GM21786 (cell line): ENCODE data around the gene RPP14.
"Not testable (repeated sequence)": the region's sequence is repeated elsewhere in the genome, so short reads cannot be mapped to it uniquely, and the experiment has no call there.

ENCODE experiments used
- ATAC-seq: cut with Tn5 transposase; IDR thresholded peaks from one replicate; pipeline ENCODE4 v1.9.1; 2021; ENCODE audit not compliant: unreplicated experiment

RPP14 gene

DNA sequence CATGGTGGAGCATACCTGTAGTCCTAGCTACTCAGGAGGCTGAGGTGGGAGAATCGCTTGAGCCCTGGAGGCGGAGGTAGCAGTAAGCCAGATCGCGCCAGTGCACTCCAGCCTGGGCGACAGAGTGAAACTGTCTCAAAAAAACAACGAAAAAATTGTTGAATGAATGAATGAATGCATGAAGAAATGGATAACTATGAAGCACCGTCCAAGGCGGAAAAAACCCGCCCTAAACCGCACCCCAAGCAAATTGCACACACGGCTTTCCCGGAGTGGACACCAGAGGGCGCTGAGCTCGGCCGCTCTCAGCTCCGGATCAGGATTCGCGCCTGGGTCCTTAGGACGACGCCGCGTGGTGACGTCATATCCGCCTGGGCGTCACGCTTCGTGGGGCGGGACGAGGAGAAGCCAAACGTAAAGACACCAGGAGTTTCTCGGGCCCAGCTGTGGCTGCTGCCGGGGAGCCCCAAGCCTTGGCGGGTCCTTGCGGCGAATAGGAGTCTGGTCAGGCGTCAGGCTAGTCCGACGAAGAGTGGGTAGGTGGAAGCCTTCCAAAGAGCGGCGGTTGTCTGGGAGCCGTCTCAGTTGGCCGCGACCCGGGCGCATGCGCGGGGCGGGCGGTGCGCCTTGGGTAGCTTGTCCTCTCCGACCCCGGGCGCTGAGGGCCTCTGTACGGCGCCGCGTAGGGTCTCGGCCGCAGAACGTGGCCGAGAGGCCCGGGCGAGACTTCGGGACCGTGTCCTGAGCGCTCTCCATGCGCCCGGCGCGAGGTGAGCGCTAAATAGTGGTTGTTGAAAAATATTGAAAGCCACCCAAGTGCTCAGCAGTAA lies at the start of gene RPP14, which contains the start of gene HTD2:
Gene RPP14, plus strand, starts transcription at position 364 of the 830 bp plus-strand sequence. CDS start 4,085 bp downstream, outside the sequence.
Gene HTD2, plus strand, starts transcription at position 639 of the 830 bp plus-strand sequence. CDS start 11,094 bp downstream, outside the sequence.
- ATAC-seq: peak; percentile 86

DNA sequence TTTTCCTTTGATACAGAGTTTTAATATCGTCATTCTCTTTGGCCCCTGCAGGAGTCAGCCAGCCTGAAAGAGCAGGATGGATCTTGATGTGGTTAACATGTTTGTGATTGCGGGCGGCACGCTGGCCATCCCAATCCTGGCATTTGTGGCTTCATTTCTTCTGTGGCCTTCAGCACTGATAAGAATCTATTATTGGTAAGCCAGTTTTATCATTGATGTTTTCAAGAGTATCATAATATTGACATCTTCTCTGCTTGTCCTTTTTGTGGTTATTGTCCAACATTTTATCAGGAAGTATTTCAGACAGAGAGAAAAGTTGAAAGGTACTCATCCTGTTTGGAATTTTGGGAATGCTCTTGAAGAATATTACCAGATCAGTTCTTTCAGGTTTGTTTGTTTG lies 49.5 kb upstream of the RPP14 start:
- no peak for ATAC-seq

DNA sequence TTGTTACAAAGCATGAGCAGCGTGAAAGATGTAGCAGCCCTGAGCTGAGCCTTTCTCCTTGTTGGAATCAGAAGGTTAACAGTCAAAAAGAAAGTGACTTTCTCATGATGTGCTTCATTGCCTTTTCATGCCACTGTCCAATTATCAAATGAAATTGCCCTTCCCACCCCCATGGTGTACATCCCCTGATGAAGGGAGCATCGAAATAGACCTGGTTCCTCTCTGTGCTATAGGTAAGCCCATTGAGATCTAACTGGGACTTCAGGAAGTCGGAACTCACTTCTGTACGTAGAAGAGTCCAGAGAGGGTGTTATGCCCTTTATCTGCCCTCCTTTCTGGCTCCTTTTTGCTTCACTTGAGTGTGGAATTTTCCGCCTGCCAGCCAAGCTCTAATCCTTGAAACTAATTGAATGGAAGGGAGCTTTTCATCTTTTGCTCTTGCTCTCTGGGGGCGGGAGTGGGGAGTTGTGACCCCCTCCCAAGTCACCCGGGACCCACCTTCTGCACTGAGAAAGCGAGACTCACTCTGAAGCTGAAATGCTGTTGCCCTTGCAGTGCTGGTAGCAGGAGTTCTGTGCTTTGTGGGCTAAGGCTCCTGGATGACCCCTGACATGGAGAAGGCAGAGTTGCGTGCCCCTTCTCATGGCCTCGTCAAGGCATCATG lies 47.5 kb upstream of the RPP14 start:
- ATAC-seq: no peak

- ATAC-seq: no peak
Measured at GRCh38 chr3:58260261-58260731, 45.7 kb upstream of the RPP14 start.

DNA sequence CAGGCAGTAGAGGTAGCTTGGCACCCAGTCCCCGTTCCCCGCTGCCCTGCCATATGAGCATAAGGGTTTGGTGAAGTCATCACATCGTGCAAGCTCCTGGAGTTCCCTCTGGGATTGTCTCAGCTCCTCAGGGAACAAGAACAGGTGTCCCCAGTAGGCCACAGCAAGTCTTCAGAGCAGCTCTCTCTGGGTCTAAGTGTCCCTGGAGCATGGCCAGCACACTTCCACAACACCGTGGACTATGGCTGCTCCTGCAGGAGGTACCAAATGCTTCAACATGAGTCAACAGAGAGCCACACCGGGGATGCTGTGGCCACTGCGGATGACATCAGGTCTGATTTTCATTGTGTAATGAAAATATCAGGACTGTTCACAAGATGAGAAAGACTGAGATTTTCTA lies 45.3 kb upstream of the RPP14 start:
- ATAC-seq: no peak

GRCh38 chr3:58261954-58262666 lies 43.9 kb upstream of the RPP14 start:
- ATAC-seq: peak; percentile 85

DNA sequence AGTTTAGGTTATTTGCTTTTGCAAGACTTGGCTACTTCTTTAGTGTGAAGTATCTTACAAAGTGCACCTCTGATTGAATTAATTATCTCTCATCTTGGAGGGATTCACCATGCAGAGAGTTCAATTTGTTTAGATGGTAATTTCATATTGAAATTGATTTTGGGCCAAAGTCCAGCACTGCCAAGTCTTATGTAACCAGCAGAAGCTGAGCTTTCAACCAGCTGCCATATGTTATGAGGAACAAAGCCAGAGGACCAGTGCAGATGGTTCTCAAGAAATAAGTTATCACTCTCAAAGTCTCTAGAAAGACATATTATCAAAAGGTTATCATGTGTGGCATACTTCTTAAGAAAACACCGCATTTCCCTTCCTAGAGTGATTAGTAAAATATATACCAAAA lies 39.5 kb upstream of the RPP14 start:
- no peak for ATAC-seq

DNA sequence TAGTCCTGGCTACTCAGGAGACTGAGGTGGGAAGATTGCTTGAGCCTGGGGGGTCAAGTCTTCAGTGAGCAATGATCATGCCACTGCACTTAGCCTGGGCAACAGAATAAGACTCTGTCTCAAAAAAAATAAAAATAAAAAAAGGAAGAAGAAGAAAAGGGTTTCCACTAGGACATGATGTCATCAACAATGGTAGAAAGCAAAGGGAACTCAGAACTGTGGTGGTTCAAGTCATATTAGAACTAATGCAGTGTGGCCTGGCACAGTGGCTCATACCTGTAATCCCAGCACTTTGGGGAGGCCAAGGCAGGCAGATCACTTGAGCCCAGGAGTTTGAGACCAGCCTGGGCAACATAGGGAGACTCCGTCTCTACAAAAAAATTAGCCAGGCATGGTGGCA lies 38.5 kb upstream of the RPP14 start:
- ATAC-seq: not testable (repeated sequence)

GRCh38 chr3:58269356-58269755 lies 36.7 kb upstream of the RPP14 start:
- no peak for ATAC-seq

- no peak for ATAC-seq
Measured at GRCh38 chr3:58270485-58270884, 35.6 kb upstream of the RPP14 start.

DNA sequence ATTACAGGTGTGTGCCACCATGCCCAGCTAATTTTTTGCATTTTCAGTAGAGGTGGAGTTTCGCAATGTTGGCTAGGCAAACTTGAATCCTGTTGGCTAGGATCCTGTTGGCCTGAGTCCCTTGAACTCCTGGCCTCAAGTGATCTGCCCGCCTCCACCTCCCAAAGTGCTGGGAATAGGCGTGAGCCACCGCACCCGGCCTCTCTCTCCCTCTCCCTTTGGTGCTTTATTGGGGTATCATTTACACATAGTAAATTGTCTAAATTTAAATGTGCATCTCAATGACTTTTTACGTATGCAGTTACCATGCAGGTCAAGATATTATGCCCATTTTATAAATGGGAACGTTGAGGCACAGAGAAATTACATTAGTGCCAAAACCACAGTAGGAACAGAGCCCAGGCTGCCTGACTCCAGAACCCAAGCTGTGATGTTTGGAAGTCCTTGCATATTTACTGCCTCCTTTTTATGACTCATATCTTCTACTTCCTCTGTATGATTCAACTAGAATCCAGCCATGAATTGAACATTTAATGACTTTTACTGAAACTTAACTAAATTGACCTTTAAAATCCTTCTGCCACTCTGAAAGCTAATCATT lies 34.0 kb upstream of the RPP14 start:
- no peak for ATAC-seq

- ATAC-seq: no peak
Measured at GRCh38 chr3:58272891-58273290, 33.2 kb upstream of the RPP14 start.

GRCh38 chr3:58273362-58273761 lies 32.7 kb upstream of the RPP14 start:
- ATAC-seq: not testable (repeated sequence)

- no peak for ATAC-seq
Measured at GRCh38 chr3:58274027-58274614, 31.9 kb upstream of the RPP14 start.

GRCh38 chr3:58281069-58281468 lies 25.0 kb upstream of the RPP14 start:
- ATAC-seq: no peak

GRCh38 chr3:58285334-58285733 lies 20.7 kb upstream of the RPP14 start:
- ATAC-seq: no peak

GRCh38 chr3:58287354-58287753 lies 18.7 kb upstream of the RPP14 start:
- no peak for ATAC-seq

DNA sequence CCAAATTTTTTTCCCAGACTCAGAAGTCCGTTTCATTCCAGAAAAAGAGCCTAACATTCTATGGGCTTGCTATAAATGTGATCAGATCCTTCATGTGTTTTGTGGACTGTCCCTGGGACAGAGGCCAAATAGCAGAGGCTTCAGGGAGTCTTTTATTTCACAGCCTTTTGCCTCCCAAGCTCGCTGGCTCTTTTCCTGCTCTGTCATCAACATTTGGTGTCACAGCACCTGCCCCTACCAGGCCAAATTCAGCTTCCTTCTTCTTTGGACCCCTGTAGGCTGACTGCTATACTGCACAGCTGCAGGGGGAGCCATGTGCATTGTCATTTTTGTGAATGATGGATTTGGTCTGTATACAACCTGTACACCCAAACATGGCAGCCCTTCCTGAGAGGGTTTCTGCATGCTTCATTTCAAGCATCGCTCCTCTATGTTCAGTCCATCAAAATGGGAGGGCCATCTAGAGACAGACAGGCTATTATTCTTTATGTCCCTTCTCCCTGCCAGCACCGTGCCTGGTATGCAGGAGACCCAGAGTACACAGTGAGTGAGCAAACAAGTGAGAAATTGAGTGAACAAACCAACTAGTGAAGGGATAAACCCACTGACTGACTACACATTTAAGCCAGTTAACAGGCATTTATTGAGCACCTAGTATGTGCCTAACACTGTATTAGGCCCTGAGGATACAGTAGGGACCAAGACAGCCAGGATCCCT lies 17.9 kb upstream of the RPP14 start:
- ATAC-seq: no peak

GRCh38 chr3:58288964-58289613 lies 17.0 kb upstream of the RPP14 start:
- ATAC-seq: not testable (repeated sequence)
